Stimulated activated CD4-positive, alpha-beta T cell treated with anti-CD3 and anti-CD28 coated beads, Interleukin-1b, Interleukin-23, amount 100 ng/mL, for 4 hours (primary cell): ENCODE data around the gene PRM3.

Experiments
- DNase-seq, 2 donors: peaks; one replicate each; pipeline ENCODE4 v3.0.0-alpha.2; 2020; ENCODE audit warnings: low read depth in 2 of 2

PRM3 gene

GRCh38 chr16:11259655-11260595 lies 13.5 kb downstream of the PRM3 start:
- no peak for DNase-seq

GRCh38 chr16:11258553-11259492 lies 14.6 kb downstream of the PRM3 start:
- no peak for DNase-seq

- no peak for DNase-seq
Measured at GRCh38 chr16:11257131-11257938, 16.1 kb downstream of the PRM3 start.

- no peak for DNase-seq
Measured at GRCh38 chr16:11256661-11257130, 16.7 kb downstream of the PRM3 start.

GRCh38 chr16:11255737-11256660 lies 17.4 kb downstream of the PRM3 start, which contains the start of gene SOCS1:
TSS of gene SOCS1 (minus strand) at chr16:11256204. CDS start at chr16:11255478, 726 bp downstream.
- peak; percentile 91 to 93 for DNase-seq

GRCh38 chr16:11254913-11255736 lies 18.3 kb downstream of the PRM3 start:
- no peak for DNase-seq

DNA sequence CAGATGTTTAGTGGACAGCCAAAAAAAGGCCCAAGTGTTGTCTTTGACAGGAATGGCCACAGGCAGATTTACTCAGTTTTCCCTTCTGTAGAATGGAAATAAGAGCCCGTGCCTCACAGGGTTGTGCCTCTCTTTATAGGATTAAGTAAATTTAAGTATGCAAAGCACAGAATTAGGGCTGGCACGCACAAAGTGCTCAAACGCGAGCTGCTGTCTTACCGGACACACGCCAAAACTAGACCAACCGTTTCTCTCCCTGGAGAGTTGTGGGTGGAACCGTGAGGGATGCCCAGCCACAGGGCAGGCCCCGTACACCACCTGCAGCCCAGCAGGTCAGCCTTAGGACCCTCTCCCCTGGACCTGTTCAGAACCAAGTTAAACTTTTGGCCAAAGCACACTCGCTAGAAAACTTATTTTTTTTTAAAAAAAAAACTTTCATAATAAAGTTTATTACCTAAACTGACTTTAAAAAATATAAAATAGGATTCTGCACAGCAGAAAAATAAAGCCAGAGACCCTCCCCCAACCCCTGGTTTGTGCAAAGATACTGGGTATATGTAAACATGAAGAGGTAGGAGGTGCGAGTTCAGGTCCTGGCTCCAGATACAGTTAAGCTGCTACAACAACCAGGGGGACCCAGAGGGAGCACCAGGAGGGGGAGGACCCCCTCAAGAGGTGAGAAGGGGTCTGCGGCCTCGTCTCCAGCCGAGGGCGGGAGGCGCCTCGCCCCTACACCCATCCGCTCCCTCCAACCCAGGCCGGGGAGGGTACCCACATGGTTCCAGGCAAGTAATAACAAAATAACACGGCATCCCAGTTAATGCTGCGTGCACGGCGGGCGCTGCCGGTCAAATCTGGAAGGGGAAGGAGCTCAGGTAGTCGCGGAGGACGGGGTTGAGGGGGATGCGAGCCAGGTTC lies 19.2 kb downstream of the PRM3 start:
- no peak for DNase-seq

- no peak for DNase-seq
Measured at GRCh38 chr16:11253009-11253994, 20.1 kb downstream of the PRM3 start.

GRCh38 chr16:11252482-11252931 lies 20.9 kb downstream of the PRM3 start:
- no peak for DNase-seq

- DNase-seq: peak; percentile 70 to 78
Measured at GRCh38 chr16:11251525-11252481, 21.6 kb downstream of the PRM3 start.

DNA sequence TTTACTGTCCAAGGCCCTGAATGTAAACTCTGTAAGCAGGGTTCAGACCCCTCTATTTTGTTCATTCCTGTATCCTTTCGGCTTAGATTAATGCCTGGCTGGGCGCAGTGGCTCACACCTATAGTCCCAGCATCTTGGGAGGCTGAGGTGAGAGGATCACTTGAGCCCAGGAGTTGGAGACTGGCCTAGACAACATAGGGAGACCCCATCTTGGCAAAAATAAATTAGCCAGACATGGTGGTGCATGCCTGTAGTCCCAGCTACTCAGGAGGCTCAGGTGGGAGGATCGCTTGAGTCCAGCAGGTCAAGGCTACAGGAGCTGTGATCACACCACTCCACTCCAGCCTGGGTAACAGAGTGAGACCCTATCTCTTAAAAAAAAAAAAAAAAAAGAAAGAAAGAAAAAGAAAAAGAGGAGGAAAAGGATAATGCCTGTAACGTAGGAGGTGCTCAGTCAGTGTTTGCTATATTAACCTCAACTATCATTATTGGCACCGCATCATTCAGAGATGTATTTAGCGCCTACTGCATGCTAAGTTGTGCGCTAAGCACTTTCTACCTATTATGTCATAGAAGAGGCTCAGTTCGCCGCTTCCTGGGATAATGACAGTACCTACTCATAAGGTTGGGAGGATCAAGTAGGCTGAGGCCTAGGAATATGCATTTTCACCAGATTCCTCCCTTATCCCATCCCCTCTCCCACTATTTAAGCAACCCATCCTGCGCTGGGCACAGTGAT lies 22.5 kb downstream of the PRM3 start:
- DNase-seq: no peak

GRCh38 chr16:11250091-11250785 lies 23.2 kb downstream of the PRM3 start:
- DNase-seq: no peak

DNA sequence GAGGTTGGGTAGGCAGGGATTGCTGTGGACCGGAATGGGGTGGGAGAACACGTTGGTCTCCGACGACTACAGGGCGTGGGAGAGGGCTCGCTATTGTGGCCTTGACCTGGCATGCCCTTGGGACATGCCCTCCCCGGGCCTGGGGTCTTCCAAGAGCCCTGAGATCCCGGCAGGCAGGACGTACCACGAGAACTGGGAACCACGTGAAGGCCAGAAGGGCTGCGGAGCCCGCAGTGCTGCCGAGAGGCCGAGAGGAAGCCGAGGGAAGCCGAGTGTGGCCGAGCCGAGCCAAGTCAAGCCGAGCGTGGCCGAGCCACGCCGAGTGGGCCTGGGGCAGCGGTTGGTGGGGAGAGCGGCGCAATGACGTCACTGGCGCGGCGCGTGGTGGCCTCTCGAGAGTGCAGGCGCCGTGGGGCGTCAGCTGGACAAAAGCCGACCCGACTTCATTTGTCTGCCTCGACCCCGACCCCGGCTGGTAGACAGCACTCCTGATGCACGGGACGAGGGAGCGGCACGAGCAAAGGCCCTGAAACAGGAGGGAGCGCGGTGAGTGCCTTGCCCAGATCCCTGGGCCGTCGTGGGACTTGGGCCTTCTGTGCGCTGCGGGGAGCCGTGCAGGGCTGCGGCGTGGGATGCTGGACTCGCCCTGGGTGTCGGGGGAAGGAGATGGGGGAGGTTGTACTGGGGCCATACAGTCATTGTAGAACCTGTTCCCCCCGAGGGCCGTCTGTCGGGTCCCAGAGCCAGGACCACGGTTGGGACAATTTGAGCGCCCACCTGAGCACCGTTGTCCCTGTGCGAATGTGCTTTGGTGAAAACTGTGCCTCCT lies 24.0 kb downstream of the PRM3 start:
- DNase-seq: no peak

GRCh38 chr16:11248133-11248532 lies 25.3 kb downstream of the PRM3 start:
- no peak for DNase-seq
